Stimulated activated CD8-positive, alpha-beta memory T cell treated with anti-CD3 and anti-CD28 coated beads, Interleukin-2, amount 100 ng/mL, for 48 hours (primary cell): ENCODE measurements around the gene AMHR2.
A peak's percentile ranks its signal among the peaks of the same experiment; 100 is the strongest.
"Not testable (repeated sequence)": the region's sequence is repeated elsewhere in the genome, so short reads cannot be mapped to it uniquely, and the experiment has no call there.

Experiments used
- DNase-seq, 2 donors: peaks; one replicate each; pipeline ENCODE4 v3.0.0-alpha.2; 2020; ENCODE audit warnings: low read depth in 2 of 2

Gene AMHR2

GRCh38 chr12:53423597-53423996, at the start of gene AMHR2:
Gene AMHR2, plus strand, starts transcription at chr12:53423855. Its CDS starts 80 bp downstream, at chr12:53423935.
- DNase-seq = no peak

- not testable (repeated sequence) for DNase-seq
Measured at GRCh38 chr12:53374277-53374676, 49.4 kb upstream of the AMHR2 start.

- DNase-seq = no peak
Measured at GRCh38 chr12:53376747-53377146, 46.9 kb upstream of the AMHR2 start.

- no peak for DNase-seq
Measured at GRCh38 chr12:53378222-53378621, 45.4 kb upstream of the AMHR2 start.

- DNase-seq = no peak
Measured at GRCh38 chr12:53378724-53379388, 44.8 kb upstream of the AMHR2 start.

- peak; percentile 82 to 91 for DNase-seq
Measured at GRCh38 chr12:53379389-53380103, 44.1 kb upstream of the AMHR2 start.

- DNase-seq = peak; percentile 94 to 98
Measured at GRCh38 chr12:53380104-53380793, 43.4 kb upstream of the AMHR2 start, which contains the start of gene SP1. Gene SP1, plus strand, starts transcription at chr12:53380176. Its CDS starts 116 bp downstream, at chr12:53380292.

GRCh38 chr12:53380794-53381730, 42.6 kb upstream of the AMHR2 start:
- no peak for DNase-seq

GRCh38 chr12:53381731-53382630, 41.7 kb upstream of the AMHR2 start:
- no peak for DNase-seq

GRCh38 chr12:53383258-53383657, 40.4 kb upstream of the AMHR2 start:
- no peak for DNase-seq

- DNase-seq = not testable (repeated sequence)
Measured at GRCh38 chr12:53386381-53386780, 37.3 kb upstream of the AMHR2 start.

GRCh38 chr12:53388932-53389331, 34.7 kb upstream of the AMHR2 start:
- no peak for DNase-seq

- DNase-seq = no peak
Measured at GRCh38 chr12:53389702-53390101, 34.0 kb upstream of the AMHR2 start.

GRCh38 chr12:53391724-53392123, 31.9 kb upstream of the AMHR2 start:
- no peak for DNase-seq

GRCh38 chr12:53399896-53400295, 23.8 kb upstream of the AMHR2 start:
- no peak for DNase-seq

- DNase-seq = not testable (repeated sequence)
Measured at GRCh38 chr12:53402351-53402750, 21.3 kb upstream of the AMHR2 start.

- DNase-seq = no peak
Measured at GRCh38 chr12:53402871-53403270, 20.8 kb upstream of the AMHR2 start.

GRCh38 chr12:53410951-53411350, 12.7 kb upstream of the AMHR2 start:
- DNase-seq = no peak

- DNase-seq = no peak
Measured at GRCh38 chr12:53413485-53414204, 10.0 kb upstream of the AMHR2 start.
